Measurements from ENCODE around the gene KCNMB2. TPM values are rescaled to one million over a fixed set of nuclear protein-coding genes. Genes with fewer than 3 reads are reported as not detected.

KCNMB2 gene
- polyA plus RNA-seq, 1 of the 3 experiments (the other 2 are of a cell fraction) = not detected

GRCh38 chr3:178837512-178837911 is 301.3 kb downstream of the KCNMB2 start:
- DNase-seq = no peak
- H3K27ac ChIP-seq (ENCODE audit: low read depth in 2 of 2, low read length in 1 of 2) = no peak overlapping the region
- no peak for TF ChIP-seq SMC3 (IDR thresholded peaks at IDR 0.05; ENCODE audit: low read depth, low read length)
- TF ChIP-seq, protein P1, sequence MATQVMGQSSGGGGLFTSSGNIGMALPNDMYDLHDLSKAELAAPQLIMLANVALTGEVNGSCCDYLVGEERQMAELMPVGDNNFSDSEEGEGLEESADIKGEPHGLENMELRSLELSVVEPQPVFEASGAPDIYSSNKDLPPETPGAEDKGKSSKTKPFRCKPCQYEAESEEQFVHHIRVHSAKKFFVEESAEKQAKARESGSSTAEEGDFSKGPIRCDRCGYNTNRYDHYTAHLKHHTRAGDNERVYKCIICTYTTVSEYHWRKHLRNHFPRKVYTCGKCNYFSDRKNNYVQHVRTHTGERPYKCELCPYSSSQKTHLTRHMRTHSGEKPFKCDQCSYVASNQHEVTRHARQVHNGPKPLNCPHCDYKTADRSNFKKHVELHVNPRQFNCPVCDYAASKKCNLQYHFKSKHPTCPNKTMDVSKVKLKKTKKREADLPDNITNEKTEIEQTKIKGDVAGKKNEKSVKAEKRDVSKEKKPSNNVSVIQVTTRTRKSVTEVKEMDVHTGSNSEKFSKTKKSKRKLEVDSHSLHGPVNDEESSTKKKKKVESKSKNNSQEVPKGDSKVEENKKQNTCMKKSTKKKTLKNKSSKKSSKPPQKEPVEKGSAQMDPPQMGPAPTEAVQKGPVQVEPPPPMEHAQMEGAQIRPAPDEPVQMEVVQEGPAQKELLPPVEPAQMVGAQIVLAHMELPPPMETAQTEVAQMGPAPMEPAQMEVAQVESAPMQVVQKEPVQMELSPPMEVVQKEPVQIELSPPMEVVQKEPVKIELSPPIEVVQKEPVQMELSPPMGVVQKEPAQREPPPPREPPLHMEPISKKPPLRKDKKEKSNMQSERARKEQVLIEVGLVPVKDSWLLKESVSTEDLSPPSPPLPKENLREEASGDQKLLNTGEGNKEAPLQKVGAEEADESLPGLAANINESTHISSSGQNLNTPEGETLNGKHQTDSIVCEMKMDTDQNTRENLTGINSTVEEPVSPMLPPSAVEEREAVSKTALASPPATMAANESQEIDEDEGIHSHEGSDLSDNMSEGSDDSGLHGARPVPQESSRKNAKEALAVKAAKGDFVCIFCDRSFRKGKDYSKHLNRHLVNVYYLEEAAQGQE (IDR thresholded peaks at IDR 0.05; ENCODE audit: low read depth, low read length) = no peak
- TF ChIP-seq RAD21 (IDR thresholded peaks at IDR 0.05; ENCODE audit: low read length) = no peak
- TF ChIP-seq PBX3 (IDR thresholded peaks at IDR 0.05) = no peak
- TF ChIP-seq, protein P2, sequence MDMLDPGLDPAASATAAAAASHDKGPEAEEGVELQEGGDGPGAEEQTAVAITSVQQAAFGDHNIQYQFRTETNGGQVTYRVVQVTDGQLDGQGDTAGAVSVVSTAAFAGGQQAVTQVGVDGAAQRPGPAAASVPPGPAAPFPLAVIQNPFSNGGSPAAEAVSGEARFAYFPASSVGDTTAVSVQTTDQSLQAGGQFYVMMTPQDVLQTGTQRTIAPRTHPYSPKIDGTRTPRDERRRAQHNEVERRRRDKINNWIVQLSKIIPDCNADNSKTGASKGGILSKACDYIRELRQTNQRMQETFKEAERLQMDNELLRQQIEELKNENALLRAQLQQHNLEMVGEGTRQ (IDR thresholded peaks at IDR 0.05; ENCODE audit: borderline replicate concordance, low read depth, low read length) = no peak
- TF ChIP-seq, protein P3, sequence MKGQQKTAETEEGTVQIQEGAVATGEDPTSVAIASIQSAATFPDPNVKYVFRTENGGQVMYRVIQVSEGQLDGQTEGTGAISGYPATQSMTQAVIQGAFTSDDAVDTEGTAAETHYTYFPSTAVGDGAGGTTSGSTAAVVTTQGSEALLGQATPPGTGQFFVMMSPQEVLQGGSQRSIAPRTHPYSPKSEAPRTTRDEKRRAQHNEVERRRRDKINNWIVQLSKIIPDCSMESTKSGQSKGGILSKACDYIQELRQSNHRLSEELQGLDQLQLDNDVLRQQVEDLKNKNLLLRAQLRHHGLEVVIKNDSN (IDR thresholded peaks at IDR 0.05; ENCODE audit: borderline replicate concordance, low read depth) = no peak
- no peak for TF ChIP-seq FOXM1 (IDR thresholded peaks at IDR 0.05; ENCODE audit: low read depth)
- no peak for TF ChIP-seq TAF1 (IDR thresholded peaks at IDR 0.05; ENCODE audit: borderline replicate concordance, low read depth, low read length)
- TF ChIP-seq EZH2phosphoT487 (IDR thresholded peaks at IDR 0.05; ENCODE audit: borderline replicate concordance, low read depth) = no peak
- no peak for TF ChIP-seq YY1 (IDR thresholded peaks at IDR 0.05; ENCODE audit: low read depth)
- TF ChIP-seq MEF2A (IDR thresholded peaks at IDR 0.05; ENCODE audit: borderline replicate concordance, low read depth) = no peak
- no peak for TF ChIP-seq ELF1 (IDR thresholded peaks at IDR 0.05)
- TF ChIP-seq GATA2 (CRISPR knock-in tag; IDR thresholded peaks at IDR 0.05) = no peak
- TF ChIP-seq RCOR1 (IDR thresholded peaks at IDR 0.05; ENCODE audit: low read length) = no peak
- TF ChIP-seq JUND (IDR thresholded peaks at IDR 0.05) = no peak
- TF ChIP-seq EP300 (IDR thresholded peaks at IDR 0.05; ENCODE audit: borderline replicate concordance in 1 of 2, low read depth in 1 of 2, low read length in 1 of 2) = no peak
- no peak for TF ChIP-seq RXRA (IDR thresholded peaks at IDR 0.05; ENCODE audit: borderline replicate concordance, low read depth)
- TF ChIP-seq NRF1 (IDR thresholded peaks at IDR 0.05; ENCODE audit: low read depth, low read length) = no peak
- no peaks in the 10 kb centered on the region for H3K79me2 ChIP-seq (ENCODE audit: insufficient read depth)
- no peaks in the 10 kb centered on the region for H3K9me2 ChIP-seq
- no peak overlapping the region for H3K4me2 ChIP-seq
- no peaks in the 10 kb centered on the region for H3F3A ChIP-seq (replicated peaks; ENCODE audit: insufficient read depth)
- no peaks in the 10 kb centered on the region for H3K9me3 ChIP-seq
- no peaks in the 10 kb centered on the region for H3K36me3 ChIP-seq (replicated peaks in 1 of 2; ENCODE audit: control insufficient read depth in 1 of 2, insufficient read depth in 2 of 2, low read length in 1 of 2)
- no peaks in the 10 kb centered on the region for H4K20me1 ChIP-seq (ENCODE audit: insufficient read depth)
- H3K4me1 ChIP-seq (ENCODE audit: control insufficient read depth in 1 of 2, insufficient read depth in 2 of 2, low read depth in 1 of 2, low read length in 1 of 2) = no peaks in the 10 kb centered on the region
- H2AFZ ChIP-seq (ENCODE audit: low read depth) = no peak overlapping the region
- no peaks in the 10 kb centered on the region for H3K27me3 ChIP-seq (ENCODE audit: insufficient read depth)
- ChIA-PET CTCF (interaction anchor here (0.5 kb wide), 1 partner anchor 21 kb away, joined by 3 read pairs; no protein-coding TSS in a partner anchor), POLR2A (no interaction called here)
- no peak overlapping the region for H3K9ac ChIP-seq
- H3K4me3 ChIP-seq (ENCODE audit: low read depth in 2 of 2, low read length in 1 of 2) = no peak overlapping the region

Data from SK-N-SH (cell line).